Lower leg skin (tissue), 3 donors: ENCODE results near the gene GTPBP4.

Source experiments
- POLR2A ChIP-seq, 2 donors: fragments of 450-650 bp; IDR thresholded peaks; one replicate each; pipeline ENCODE4 v1.6.1; 2016 to 2017; ENCODE audit warnings: antibody characterized with exemption in 2 of 2, mild to moderate bottlenecking in 1 of 2, moderate library complexity in 1 of 2
- TF ChIP-seq, protein P1 (sequence below), 3 donors: fragments of 450-650 bp; IDR thresholded peaks; one replicate each; pipeline ENCODE4 v1.5.1; 2016; ENCODE audit warnings: antibody characterized with exemption in 3 of 3, mild to moderate bottlenecking in 3 of 3, moderate library complexity in 2 of 3

DNA sequence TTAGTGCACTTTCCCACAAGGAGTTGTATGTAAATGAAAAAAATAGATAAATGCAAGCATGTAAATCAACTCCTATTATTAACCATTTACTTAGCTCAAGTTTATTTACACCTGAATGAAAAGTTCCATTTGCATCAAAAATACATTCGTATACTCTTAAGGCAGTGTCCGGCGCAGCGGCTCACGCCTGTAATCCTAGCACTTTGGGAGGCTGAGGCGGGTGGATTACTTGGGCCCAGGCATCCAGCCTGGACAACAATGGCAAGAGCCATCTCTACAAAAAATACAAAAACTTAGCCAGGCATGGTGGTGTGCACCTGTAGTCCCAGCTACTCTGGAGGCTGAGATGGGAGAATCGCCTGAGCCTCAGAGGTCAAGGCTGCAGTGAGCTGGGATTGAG lies 41.6 kb downstream of the GTPBP4 start:
- TF ChIP-seq, protein P1, sequence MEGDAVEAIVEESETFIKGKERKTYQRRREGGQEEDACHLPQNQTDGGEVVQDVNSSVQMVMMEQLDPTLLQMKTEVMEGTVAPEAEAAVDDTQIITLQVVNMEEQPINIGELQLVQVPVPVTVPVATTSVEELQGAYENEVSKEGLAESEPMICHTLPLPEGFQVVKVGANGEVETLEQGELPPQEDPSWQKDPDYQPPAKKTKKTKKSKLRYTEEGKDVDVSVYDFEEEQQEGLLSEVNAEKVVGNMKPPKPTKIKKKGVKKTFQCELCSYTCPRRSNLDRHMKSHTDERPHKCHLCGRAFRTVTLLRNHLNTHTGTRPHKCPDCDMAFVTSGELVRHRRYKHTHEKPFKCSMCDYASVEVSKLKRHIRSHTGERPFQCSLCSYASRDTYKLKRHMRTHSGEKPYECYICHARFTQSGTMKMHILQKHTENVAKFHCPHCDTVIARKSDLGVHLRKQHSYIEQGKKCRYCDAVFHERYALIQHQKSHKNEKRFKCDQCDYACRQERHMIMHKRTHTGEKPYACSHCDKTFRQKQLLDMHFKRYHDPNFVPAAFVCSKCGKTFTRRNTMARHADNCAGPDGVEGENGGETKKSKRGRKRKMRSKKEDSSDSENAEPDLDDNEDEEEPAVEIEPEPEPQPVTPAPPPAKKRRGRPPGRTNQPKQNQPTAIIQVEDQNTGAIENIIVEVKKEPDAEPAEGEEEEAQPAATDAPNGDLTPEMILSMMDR (IDR thresholded peaks at IDR 0.05): no peak
- TF ChIP-seq POLR2A (IDR thresholded peaks at IDR 0.05): no peak
